Measurements from ENCODE around the gene EEF1AKMT2.

DNA sequence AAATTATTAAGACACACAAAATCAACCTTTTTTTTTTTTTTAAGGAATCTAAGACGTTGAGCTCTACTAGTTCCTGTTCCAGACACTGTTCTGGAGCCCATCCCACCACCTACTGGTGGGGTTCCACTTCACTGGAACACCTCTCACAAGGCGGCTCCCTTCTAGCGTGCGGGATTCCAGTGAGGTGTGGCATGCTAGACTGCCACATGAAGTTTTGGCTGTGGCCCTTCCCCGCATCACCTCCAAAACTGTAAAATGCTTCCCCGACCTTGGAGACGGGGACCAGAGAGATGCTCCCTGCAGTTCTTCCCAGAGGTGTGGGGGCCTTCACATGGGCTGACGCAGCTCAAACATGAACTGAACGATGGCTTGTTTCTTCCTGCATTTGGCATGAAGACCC is 60.1 kb downstream of the EEF1AKMT2 start:
- TF ChIP-seq ARNT (IDR thresholded peaks at IDR 0.05) (no peak), SP1 (IDR thresholded peaks at IDR 0.05) (no peak), SUZ12 (IDR thresholded peaks at IDR 0.05) (no peak), TARDBP (IDR thresholded peaks at IDR 0.05) (no peak), ELF4 (IDR thresholded peaks at IDR 0.05) (no peak), BHLHE40 (IDR thresholded peaks at IDR 0.05; ENCODE audit: borderline replicate concordance) (no peak), HDGF (IDR thresholded peaks at IDR 0.05; ENCODE audit: borderline replicate concordance) (no peak), FOXM1 (IDR thresholded peaks at IDR 0.05; ENCODE audit: borderline replicate concordance) (no peak), FOXA1 (IDR thresholded peaks at IDR 0.05) (no peak), L3MBTL2 (conservative IDR thresholded peaks at IDR 0.05) (no peak), ZNF384 (IDR thresholded peaks at IDR 0.05) (no peak), FOXK2 (IDR thresholded peaks at IDR 0.05) (no peak), CTBP1 (IDR thresholded peaks at IDR 0.05; ENCODE audit: borderline replicate concordance) (no peak)
- TF ChIP-seq, protein P1, sequence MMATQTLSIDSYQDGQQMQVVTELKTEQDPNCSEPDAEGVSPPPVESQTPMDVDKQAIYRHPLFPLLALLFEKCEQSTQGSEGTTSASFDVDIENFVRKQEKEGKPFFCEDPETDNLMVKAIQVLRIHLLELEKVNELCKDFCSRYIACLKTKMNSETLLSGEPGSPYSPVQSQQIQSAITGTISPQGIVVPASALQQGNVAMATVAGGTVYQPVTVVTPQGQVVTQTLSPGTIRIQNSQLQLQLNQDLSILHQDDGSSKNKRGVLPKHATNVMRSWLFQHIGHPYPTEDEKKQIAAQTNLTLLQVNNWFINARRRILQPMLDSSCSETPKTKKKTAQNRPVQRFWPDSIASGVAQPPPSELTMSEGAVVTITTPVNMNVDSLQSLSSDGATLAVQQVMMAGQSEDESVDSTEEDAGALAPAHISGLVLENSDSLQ (IDR thresholded peaks at IDR 0.05), result no peak

Measured in HEK293T (cell line).